GM10847 (cell line): ENCODE measurements around the gene CYB561D1.

Experiments used
- POLR2A ChIP-seq: IDR thresholded peaks from 2 replicates; pipeline ENCODE4 v1.6.1; 2011; ENCODE audit not compliant: insufficient read length; ENCODE audit errors: extremely low read depth

CYB561D1 gene

DNA sequence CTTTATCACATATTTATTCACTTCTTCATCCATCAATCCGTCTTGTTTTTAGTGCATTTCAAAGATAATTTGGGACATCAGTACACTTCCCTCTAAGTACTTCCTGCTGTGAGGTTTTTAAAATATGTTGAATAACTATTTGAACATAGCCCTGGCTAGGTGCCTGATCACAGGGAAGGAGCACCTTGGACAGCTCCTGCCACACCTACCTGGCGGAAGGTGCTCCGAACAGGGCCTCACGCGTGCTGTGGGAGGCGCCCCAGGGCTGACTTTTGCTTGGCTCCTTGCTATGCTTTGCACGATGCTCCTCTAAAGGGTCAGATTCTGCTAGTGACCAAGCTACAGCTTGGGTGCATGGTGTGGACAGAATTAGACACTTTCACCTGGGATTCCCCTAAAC is 15.1 kb upstream of the CYB561D1 start:
- no peak for TF ChIP-seq POLR2A

DNA sequence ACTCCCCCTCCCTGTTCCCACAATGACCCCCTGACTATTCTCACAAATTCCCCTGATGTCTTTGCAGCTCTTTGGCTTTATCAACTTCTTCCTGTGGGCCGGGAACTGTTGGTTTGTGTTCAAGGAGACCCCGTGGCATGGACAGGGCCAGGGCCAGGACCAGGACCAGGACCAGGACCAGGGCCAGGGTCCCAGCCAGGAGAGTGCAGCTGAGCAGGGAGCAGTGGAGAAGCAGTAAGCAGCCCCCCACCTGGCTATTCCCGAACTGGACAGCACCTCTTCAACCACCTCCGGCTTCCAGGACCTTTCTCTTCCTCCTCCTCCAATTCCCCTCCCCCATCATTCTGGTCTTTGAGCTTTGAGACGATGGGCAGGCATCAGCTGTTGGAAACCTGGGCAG is 14.6 kb upstream of the CYB561D1 start:
- TF ChIP-seq POLR2A: no peak

DNA sequence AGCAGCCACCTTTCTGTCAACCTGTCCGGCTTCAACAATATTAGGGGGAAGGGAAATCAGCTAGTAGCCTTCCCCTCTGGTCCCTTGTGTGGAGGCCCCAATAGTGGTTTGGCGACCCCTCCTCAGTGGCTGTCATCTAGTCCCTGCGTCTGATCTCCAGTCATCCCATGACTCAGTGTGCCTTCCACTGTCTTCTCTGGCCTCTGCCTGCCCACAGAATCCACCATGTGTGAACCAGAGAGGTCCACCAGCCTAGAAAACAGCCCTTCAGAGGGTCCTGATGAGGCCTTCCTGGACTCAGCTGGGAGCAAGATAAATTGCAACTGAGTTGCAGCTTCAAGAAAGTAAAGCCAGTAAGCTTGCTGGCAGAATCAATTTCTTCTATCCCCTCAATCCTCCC is 14.0 kb upstream of the CYB561D1 start:
- no peak for TF ChIP-seq POLR2A

DNA sequence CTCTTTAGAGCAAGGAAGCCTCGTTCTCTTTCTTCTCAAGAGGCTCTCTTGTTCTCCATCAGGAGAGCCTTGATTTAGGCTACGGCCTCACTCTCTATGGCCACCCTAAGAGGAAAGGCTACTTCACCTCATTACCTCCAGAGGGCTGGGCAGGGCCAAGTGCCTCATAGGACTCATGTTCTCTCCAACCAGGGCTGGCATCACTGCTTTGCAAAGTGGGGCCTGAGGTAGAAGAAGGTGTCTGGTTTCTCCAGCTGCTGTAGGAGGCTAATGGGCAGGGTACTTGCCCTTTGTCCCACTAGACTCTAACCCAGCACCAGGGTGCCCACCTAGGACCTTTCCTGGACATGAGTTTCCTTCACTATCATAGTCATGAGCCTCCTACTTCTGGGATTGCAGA is 12.2 kb upstream of the CYB561D1 start:
- TF ChIP-seq POLR2A: no peak

GRCh38 chr1:109482242-109482641 is 11.7 kb upstream of the CYB561D1 start:
- no peak for TF ChIP-seq POLR2A

- no peak for TF ChIP-seq POLR2A
These were observed 10.9 kb upstream of the CYB561D1 start for GRCh38 chr1:109482791-109483671.

- peak; percentile 72 for TF ChIP-seq POLR2A
These were observed 10.0 kb upstream of the CYB561D1 start, which contains the start of gene ATXN7L2 for GRCh38 chr1:109483672-109484518. Gene ATXN7L2 (plus strand): TSS chr1:109483905. CDS start chr1:109483954, 49 bp downstream.

DNA sequence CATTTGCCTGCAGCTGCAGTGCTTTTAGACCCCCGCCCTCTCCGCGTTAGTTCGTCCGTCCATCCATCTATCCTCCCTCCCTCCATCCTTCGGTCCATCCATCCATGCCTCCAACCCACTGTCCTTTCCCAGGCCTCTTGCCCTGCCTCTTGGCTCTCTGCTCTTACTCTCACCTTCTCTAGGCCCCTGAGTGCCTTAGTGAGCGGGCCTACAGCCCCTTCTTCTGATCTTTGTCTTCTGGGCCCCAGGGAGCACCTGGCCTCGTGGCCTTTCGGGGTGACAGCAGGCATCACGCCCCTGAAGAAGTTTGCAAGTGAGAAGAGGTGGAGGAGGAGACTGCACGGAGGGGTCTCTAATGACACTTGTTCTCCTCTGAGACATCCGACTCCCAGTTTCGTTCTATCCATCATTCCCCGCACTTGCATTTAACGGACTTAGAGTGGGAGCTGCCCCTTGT is 9.3 kb upstream of the CYB561D1 start:
- TF ChIP-seq POLR2A: no peak

- no peak for TF ChIP-seq POLR2A
These were observed 8.9 kb upstream of the CYB561D1 start for GRCh38 chr1:109485001-109485400.

DNA sequence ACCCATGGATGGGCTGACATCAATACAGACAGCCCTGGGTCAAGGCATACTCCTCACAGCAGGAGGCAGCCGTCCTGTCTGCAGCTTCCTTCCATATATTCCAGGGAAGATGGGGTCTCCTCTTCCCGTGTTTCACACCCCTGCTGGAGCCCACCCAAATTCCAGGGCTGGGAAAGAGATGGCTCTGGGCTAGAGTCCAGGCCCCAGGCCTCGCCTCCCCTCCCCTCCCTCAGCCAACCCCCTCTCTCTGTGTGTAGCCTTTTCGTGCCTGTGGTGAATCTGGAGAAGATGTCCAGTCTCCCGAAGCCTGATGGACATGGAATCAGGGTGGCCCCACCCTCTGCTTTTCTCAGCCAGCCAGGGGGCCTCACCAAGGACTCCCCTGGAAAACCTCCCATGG is 6.6 kb upstream of the CYB561D1 start:
- no peak for TF ChIP-seq POLR2A

- TF ChIP-seq POLR2A: no peak
These were observed 5.7 kb upstream of the CYB561D1 start for GRCh38 chr1:109488201-109488600.

- TF ChIP-seq POLR2A: no peak
These were observed 5.2 kb upstream of the CYB561D1 start for GRCh38 chr1:109488696-109489095.

- TF ChIP-seq POLR2A: no peak
These were observed 3.6 kb upstream of the CYB561D1 start for GRCh38 chr1:109490029-109490933.

- TF ChIP-seq POLR2A: no peak
These were observed 3.0 kb upstream of the CYB561D1 start for GRCh38 chr1:109490934-109491302.

DNA sequence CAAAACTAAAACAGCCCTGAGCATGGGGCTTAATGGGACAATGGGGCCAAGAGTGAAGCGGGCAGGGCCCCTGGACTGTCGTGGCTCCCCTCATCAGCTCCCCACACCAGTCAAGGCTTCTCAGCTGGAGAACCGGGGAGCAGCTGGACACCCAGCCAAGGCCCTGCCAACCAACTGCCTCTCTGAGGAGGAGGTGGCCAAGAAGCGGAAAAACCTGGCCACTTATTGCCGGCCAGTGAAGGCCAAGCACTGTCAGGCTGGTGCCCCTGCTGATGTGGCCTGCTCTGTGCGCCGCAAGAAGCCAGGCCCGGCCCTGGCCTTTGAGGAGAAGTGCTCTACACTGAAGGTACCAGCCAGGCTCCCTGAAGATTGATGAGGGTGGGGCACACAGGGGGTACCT is 2.5 kb upstream of the CYB561D1 start:
- TF ChIP-seq POLR2A: no peak
